Tibial nerve (tissue), 4 donors: ENCODE measurements around the gene TOP3A.

Experiments used
- CTCF ChIP-seq, 5 experiments: fragments of 200-600 bp in 3 of 5; fragments of 450-650 bp in 2 of 5; sonication (generic) in 3 of 5; IDR thresholded peaks; one replicate each; pipeline ENCODE4 v1.5.1; 2016 to 2019; ENCODE audit warnings: antibody characterized with exemption in 5 of 5, mild to moderate bottlenecking in 3 of 5, moderate library complexity in 2 of 5
- EP300 ChIP-seq, 2 donors: sonication (generic); formaldehyde crosslinking; IDR thresholded peaks; one replicate each; pipeline ENCODE4 v1.6.1; 2017; ENCODE audit warnings: antibody characterized with exemption in 2 of 2, mild to moderate bottlenecking in 1 of 2
- POLR2A ChIP-seq, 2 donors: fragments of 450-650 bp; IDR thresholded peaks; one replicate each; pipeline ENCODE4 v1.6.1; 2017; ENCODE audit warnings: antibody characterized with exemption in 2 of 2, mild to moderate bottlenecking in 2 of 2, moderate library complexity in 2 of 2

GRCh38 chr17:18318117-18318516 lies 3.3 kb upstream of the TOP3A start:
- no peak for TF ChIP-seq CTCF (IDR thresholded peaks at IDR 0.05)
- no peak for TF ChIP-seq POLR2A (IDR thresholded peaks at IDR 0.05)
- no peak for TF ChIP-seq EP300 (IDR thresholded peaks at IDR 0.05)
